GM21390 (cell line): ENCODE results near the gene TEKT3.

Source experiments
- ATAC-seq: cut with Tn5 transposase; IDR thresholded peaks from one replicate; pipeline ENCODE4 v1.9.1; 2021; ENCODE audit not compliant: unreplicated experiment

The TEKT3 gene

GRCh38 chr17:15341385-15341849, at the start of gene TEKT3:
Gene TEKT3 (minus strand): TSS chr17:15341597. CDS start chr17:15331585, 10,012 bp downstream.
- no peak for ATAC-seq

GRCh38 chr17:15388356-15389041, 47.1 kb upstream of the TEKT3 start:
- ATAC-seq = no peak

GRCh38 chr17:15386083-15386482, 44.7 kb upstream of the TEKT3 start:
- no peak for ATAC-seq

- ATAC-seq = no peak
Observed at GRCh38 chr17:15385305-15385704, 43.9 kb upstream of the TEKT3 start.

- ATAC-seq = no peak
Observed at GRCh38 chr17:15384142-15384787, 42.9 kb upstream of the TEKT3 start.

- ATAC-seq = no peak
Observed at GRCh38 chr17:15382914-15383313, 41.5 kb upstream of the TEKT3 start.

GRCh38 chr17:15381707-15382106, 40.3 kb upstream of the TEKT3 start:
- ATAC-seq = no peak

- ATAC-seq = no peak
Observed at GRCh38 chr17:15380446-15380845, 39.0 kb upstream of the TEKT3 start.

- no peak for ATAC-seq
Observed at GRCh38 chr17:15379659-15380058, 38.3 kb upstream of the TEKT3 start.

GRCh38 chr17:15378243-15378642, 36.8 kb upstream of the TEKT3 start:
- ATAC-seq = no peak

- ATAC-seq = no peak
Observed at GRCh38 chr17:15377616-15378015, 36.2 kb upstream of the TEKT3 start.

GRCh38 chr17:15377200-15377599, 35.8 kb upstream of the TEKT3 start:
- no peak for ATAC-seq

- ATAC-seq = no peak
Observed at GRCh38 chr17:15371376-15372130, 30.2 kb upstream of the TEKT3 start.

- no peak for ATAC-seq
Observed at GRCh38 chr17:15368600-15368999, 27.2 kb upstream of the TEKT3 start.

GRCh38 chr17:15366026-15366425, 24.6 kb upstream of the TEKT3 start:
- ATAC-seq = no peak

- no peak for ATAC-seq
Observed at GRCh38 chr17:15364615-15365014, 23.2 kb upstream of the TEKT3 start.

GRCh38 chr17:15363702-15364101, 22.3 kb upstream of the TEKT3 start:
- no peak for ATAC-seq

- no peak for ATAC-seq
Observed at GRCh38 chr17:15361592-15361991, 20.2 kb upstream of the TEKT3 start.

- no peak for ATAC-seq
Observed at GRCh38 chr17:15361151-15361550, 19.8 kb upstream of the TEKT3 start.

GRCh38 chr17:15354256-15354655, 12.9 kb upstream of the TEKT3 start:
- no peak for ATAC-seq

- no peak for ATAC-seq
Observed at GRCh38 chr17:15351925-15352324, 10.5 kb upstream of the TEKT3 start.

GRCh38 chr17:15351478-15351840, 10.1 kb upstream of the TEKT3 start:
- no peak for ATAC-seq
